ENCODE results near the gene PPP2R5C. TPM values are rescaled to one million over a fixed set of nuclear protein-coding genes. Genes with fewer than 3 reads are reported as not detected.

PPP2R5C gene
- total RNA-seq, 1 donor from 2014 or later = 71.5 TPM

GRCh38 chr14:101889898-101890297 lies 128.4 kb downstream of the PPP2R5C start:
- no peak for DNase-seq (ENCODE audit: low spot score)
- Mint-ChIP-seq H3K4me1 (ENCODE audit: unreplicated experiment) (no peaks in the 10 kb centered on the region), H3K36me3 (ENCODE audit: low read depth, unreplicated experiment) (peaks cover 20% of the 10 kb centered on the region), H3K9me3 (ENCODE audit: unreplicated experiment) (no peaks in the 10 kb centered on the region), H3K27ac (ENCODE audit: unreplicated experiment) (no peak overlapping the region), H3K27me3 (ENCODE audit: unreplicated experiment) (peaks cover 2% of the 10 kb centered on the region), H3K4me3 (ENCODE audit: unreplicated experiment) (no peak overlapping the region)
- TF ChIP-seq CTCF (IDR thresholded peaks at IDR 0.05; ENCODE audit: unreplicated experiment) = no peak

- Mint-ChIP-seq H3K9me3 (ENCODE audit: unreplicated experiment) (no peaks in the 10 kb centered on the region), H3K4me1 (ENCODE audit: unreplicated experiment) (no peaks in the 10 kb centered on the region), H3K27ac (ENCODE audit: unreplicated experiment) (no peak overlapping the region), H3K36me3 (ENCODE audit: low read depth, unreplicated experiment) (peaks cover 9% of the 10 kb centered on the region), H3K4me3 (ENCODE audit: unreplicated experiment) (no peak overlapping the region), H3K27me3 (ENCODE audit: unreplicated experiment) (no peaks in the 10 kb centered on the region)
- no peak for TF ChIP-seq CTCF (IDR thresholded peaks at IDR 0.05; ENCODE audit: unreplicated experiment)
- no peak for DNase-seq (ENCODE audit: low spot score)
These were observed 130.0 kb downstream of the PPP2R5C start for GRCh38 chr14:101891471-101891870.

- no peaks in the 10 kb centered on the region for H3K9me3 Mint-ChIP-seq (ENCODE audit: unreplicated experiment)
- no peaks in the 10 kb centered on the region for H3K27me3 Mint-ChIP-seq (ENCODE audit: unreplicated experiment)
- H3K4me1 Mint-ChIP-seq (ENCODE audit: unreplicated experiment) = no peaks in the 10 kb centered on the region
- H3K27ac Mint-ChIP-seq (ENCODE audit: unreplicated experiment) = no peak overlapping the region
- DNase-seq (ENCODE audit: low spot score) = no peak
- H3K36me3 Mint-ChIP-seq (ENCODE audit: low read depth, unreplicated experiment) = peaks cover 25% of the 10 kb centered on the region
- no peak overlapping the region for H3K4me3 Mint-ChIP-seq (ENCODE audit: unreplicated experiment)
- no peak for TF ChIP-seq CTCF (IDR thresholded peaks at IDR 0.05; ENCODE audit: unreplicated experiment)
These were observed 132.2 kb downstream of the PPP2R5C start for GRCh38 chr14:101893759-101894158.

GRCh38 chr14:101894365-101895081 lies 133.0 kb downstream of the PPP2R5C start:
- Mint-ChIP-seq H3K4me3 (ENCODE audit: unreplicated experiment) (no peak overlapping the region), H3K27me3 (ENCODE audit: unreplicated experiment) (no peaks in the 10 kb centered on the region), H3K4me1 (ENCODE audit: unreplicated experiment) (no peaks in the 10 kb centered on the region), H3K36me3 (ENCODE audit: low read depth, unreplicated experiment) (peaks cover 25% of the 10 kb centered on the region), H3K9me3 (ENCODE audit: unreplicated experiment) (no peaks in the 10 kb centered on the region), H3K27ac (ENCODE audit: unreplicated experiment) (no peak overlapping the region)
- DNase-seq (ENCODE audit: low spot score) = no peak
- no peak for TF ChIP-seq CTCF (IDR thresholded peaks at IDR 0.05; ENCODE audit: unreplicated experiment)

GRCh38 chr14:101895256-101895655 lies 133.7 kb downstream of the PPP2R5C start:
- Mint-ChIP-seq H3K4me1 (ENCODE audit: unreplicated experiment) (no peaks in the 10 kb centered on the region), H3K27me3 (ENCODE audit: unreplicated experiment) (no peaks in the 10 kb centered on the region), H3K9me3 (ENCODE audit: unreplicated experiment) (no peaks in the 10 kb centered on the region), H3K27ac (ENCODE audit: unreplicated experiment) (no peak overlapping the region), H3K4me3 (ENCODE audit: unreplicated experiment) (no peak overlapping the region), H3K36me3 (ENCODE audit: low read depth, unreplicated experiment) (peaks cover 25% of the 10 kb centered on the region)
- TF ChIP-seq CTCF (IDR thresholded peaks at IDR 0.05; ENCODE audit: unreplicated experiment) = no peak
- DNase-seq (ENCODE audit: low spot score) = no peak
